22Rv1 (cell line): ENCODE measurements around the gene DNMT3B.

Experiments
- ZFX ChIP-seq: fragments of 450-650 bp; IDR thresholded peaks from 2 replicates; pipeline ENCODE4 v1.6.1; 2017; ENCODE audit warnings: antibody characterized with exemption, borderline replicate concordance
- TF ChIP-seq, protein P1 (sequence below): fragments of 450-650 bp; IDR thresholded peaks from 2 replicates; pipeline ENCODE4 v1.5.1; 2017; ENCODE audit warnings: mild to moderate bottlenecking

- TF ChIP-seq, protein P1, sequence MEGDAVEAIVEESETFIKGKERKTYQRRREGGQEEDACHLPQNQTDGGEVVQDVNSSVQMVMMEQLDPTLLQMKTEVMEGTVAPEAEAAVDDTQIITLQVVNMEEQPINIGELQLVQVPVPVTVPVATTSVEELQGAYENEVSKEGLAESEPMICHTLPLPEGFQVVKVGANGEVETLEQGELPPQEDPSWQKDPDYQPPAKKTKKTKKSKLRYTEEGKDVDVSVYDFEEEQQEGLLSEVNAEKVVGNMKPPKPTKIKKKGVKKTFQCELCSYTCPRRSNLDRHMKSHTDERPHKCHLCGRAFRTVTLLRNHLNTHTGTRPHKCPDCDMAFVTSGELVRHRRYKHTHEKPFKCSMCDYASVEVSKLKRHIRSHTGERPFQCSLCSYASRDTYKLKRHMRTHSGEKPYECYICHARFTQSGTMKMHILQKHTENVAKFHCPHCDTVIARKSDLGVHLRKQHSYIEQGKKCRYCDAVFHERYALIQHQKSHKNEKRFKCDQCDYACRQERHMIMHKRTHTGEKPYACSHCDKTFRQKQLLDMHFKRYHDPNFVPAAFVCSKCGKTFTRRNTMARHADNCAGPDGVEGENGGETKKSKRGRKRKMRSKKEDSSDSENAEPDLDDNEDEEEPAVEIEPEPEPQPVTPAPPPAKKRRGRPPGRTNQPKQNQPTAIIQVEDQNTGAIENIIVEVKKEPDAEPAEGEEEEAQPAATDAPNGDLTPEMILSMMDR = no peak
- TF ChIP-seq ZFX = no peak
Observed at GRCh38 chr20:32809907-32810306, 47.7 kb downstream of the DNMT3B start.
